HG03097 (cell line): ENCODE data around the gene PACRG.

Experiments
- ATAC-seq: cut with Tn5 transposase; IDR thresholded peaks from one replicate; pipeline ENCODE4 v1.9.1; 2021; ENCODE audit not compliant: unreplicated experiment, low FRiP score

The PACRG gene

DNA sequence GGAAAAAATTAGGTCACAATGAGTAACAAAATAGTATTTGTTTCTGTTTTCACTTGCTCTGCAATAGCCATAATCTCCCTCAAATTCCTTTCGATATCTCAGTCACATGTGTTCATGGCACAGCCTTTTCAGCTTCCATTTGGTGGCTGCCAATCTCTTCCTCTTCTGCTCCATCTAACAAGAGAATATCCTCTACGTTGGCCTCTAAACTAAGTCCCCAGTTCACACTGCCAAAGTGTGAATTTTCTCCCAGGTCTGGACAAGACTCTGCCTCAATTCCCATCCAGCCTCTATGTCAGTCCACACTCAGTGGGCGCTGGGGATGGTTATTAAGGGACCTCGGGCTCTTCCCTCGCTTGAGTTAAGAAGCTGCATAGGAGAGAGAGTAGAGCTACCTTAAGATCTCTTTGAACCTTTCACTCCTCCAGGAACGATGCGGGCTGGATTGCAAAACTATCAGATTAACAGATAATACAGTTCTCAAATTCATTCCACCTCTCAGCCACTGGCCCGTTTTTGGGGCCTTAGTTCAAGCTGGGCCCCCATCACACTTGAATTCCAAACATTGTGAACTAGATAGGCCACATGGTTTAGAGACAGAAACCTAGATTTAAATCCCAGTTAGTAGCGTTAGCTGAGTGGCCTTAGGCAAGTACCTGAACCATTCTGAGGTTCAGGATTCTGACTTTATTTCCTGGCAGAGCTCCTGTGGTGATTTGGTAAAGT, 436.6 kb downstream of the PACRG start:
- ATAC-seq = no peak

DNA sequence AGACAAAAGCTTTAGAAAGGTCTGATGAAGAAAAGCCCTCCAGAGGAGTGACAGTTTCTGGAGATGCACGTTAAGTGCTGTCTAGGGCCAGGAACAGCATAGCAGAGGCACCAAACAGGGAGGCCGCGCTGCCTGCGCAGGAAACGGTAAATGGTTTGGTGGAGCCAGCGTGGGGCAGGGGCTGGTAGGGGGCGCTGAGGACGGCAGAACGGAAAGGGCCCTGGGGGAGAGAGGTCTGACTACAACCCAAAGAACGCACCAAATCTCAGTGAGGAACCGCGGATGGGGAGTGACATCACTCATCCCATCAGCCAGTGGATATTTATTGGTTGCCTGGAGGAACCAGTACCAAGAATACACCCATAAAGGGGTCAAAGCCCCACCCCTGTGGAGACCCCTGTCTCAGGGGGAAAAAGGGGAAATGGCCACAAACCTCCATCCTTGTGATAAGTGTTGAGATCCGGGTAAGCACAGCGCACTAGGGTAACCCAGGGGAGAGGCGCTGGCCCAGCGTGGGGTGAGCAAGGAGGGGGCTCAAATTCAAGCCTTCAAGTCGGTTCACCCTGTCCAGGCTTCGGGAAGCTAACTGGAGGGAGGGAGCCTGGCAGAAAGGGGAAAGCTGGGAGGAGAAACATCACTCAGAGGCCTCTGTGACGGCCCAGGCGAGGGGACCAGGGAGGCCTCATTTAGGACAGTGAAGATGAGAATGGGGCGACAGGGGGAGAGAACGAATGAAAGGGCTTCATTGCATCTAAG, 437.6 kb downstream of the PACRG start:
- no peak for ATAC-seq

DNA sequence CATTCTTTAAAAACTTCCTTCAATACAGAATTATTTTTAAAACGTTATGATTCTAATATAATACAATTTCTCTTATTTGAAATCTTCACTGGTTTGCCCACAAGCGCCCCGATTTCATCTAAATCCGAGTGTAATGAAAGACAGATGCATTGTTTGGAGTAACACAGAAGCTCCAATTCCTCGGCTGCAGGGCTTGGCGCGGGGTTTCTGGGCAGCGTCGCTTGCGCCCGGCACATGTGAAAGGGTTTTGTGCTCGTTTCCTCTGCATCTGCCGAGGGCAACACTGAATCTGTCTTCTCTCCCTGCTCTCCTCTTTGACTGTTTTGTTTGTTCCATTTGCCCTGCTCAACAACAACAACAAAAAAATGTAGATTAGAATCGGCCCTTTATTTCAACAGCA, 438.1 kb downstream of the PACRG start:
- ATAC-seq = no peak

- no peak for ATAC-seq
These were observed 438.7 kb downstream of the PACRG start for GRCh38 chr6:163166507-163166906.

DNA sequence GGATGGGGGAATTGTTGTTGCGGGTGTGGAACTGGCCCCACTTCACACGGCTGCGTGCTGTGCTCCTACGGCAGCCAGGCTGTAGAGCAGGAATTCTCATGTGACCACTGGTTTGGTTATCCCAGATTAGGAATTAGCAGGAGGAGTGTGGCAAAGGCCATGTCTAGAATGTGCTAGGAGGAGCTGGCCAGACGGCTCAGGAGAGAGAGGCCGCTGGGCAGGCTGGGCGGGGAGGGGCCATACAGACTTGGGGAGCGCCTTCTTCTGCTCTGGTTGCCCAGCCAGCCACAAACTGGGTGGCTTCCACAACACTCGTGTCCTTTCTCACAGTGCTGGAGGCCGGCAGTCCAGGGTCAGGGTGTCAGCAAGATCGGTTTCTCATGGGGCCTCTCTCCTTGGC, 441.7 kb downstream of the PACRG start:
- no peak for ATAC-seq

- ATAC-seq = no peak
These were observed 442.6 kb downstream of the PACRG start for GRCh38 chr6:163170294-163170883.

- ATAC-seq = no peak
These were observed 446.0 kb downstream of the PACRG start for GRCh38 chr6:163173741-163174140.

GRCh38 chr6:163175301-163175700, 447.5 kb downstream of the PACRG start:
- no peak for ATAC-seq

DNA sequence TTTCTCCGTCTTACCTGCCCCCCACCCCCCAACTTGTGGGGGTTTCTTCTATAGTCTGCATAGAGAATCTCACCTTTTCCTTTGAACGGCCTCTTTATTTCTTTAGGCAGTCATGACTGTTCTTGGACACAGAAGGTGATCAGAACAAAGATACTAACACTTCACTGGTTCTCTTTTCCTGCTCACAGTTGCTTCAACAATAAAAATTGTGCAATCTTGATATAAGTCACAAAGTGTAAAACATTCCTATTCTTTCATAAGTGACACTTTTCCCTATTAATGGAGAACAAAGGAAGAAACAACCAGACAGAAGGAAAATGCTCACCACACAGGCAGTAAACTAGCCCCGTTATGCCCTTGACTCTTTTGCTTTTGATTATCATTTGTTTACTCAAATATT, 448.3 kb downstream of the PACRG start:
- no peak for ATAC-seq

- ATAC-seq = no peak
These were observed 449.2 kb downstream of the PACRG start for GRCh38 chr6:163177007-163177406.

DNA sequence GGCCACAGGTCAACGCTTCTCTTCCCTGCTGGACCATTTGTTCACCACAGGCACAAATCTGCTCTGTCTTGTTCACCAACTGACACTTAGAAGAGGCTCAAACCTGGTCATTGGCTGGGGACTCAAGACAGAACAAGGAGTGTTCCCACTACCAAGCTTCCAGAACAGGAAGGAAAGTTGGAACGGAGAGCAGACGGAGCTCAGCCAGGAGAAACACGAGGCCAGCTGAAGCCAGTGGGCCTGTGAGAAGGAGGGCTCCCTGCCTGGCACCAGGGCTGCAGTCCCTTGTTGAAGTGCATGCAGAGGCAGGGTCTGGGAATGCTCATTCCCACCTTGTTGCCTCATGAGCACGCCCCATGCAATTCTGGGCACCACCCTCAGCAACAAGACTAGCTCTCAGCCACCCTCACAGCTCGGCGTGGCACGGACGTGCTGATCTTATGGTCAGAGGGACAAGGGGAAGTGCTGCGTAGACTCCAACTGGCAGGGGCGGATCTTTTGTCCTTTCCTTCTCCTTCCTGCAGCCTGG, 450.2 kb downstream of the PACRG start:
- no peak for ATAC-seq

GRCh38 chr6:163179061-163179460, 451.3 kb downstream of the PACRG start:
- ATAC-seq = no peak

DNA sequence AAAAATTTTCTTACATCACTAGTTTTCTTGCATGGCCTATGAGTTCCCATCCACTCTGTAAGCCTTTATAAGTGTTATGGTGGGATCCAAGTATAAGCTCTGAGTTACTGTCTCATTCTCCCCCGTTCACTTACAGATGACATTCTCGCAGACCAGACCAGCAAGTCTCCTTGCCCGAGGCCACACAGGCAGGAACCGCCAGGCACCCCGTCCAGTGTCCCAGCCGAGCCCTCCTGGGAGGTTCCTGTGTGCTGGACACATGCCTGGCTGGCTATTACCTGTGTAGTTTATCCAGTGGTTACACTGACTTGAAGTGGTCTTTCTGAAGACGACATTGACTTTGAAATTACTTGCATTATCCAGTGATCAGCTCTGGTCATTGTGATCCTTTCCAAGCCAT, 451.9 kb downstream of the PACRG start:
- no peak for ATAC-seq

- no peak for ATAC-seq
These were observed 453.2 kb downstream of the PACRG start for GRCh38 chr6:163180874-163181541.

DNA sequence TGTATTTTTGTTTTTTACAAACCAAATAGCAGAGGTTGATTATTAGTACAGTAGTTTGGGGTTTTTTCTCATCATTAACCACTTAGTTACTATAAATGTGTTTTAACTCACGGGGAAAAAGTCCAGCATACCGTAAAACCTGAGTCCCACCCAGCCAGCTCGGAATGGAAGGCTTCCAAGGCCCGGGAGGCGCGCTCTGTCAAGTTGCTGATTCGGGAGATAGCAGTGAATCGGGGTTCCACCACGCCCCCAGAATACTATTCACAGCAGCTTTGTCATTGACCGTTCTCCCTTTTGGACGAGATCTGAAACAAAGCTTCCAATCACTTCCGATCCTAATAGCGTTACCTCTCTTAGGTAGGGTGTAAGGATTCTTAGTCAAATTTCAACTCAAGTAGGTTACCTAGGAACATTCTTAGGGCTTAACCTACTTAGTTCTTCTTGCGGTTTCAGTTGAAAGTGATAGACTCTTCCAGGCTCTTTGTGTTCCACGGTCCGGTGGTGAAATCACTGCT, 453.9 kb downstream of the PACRG start:
- ATAC-seq = no peak

DNA sequence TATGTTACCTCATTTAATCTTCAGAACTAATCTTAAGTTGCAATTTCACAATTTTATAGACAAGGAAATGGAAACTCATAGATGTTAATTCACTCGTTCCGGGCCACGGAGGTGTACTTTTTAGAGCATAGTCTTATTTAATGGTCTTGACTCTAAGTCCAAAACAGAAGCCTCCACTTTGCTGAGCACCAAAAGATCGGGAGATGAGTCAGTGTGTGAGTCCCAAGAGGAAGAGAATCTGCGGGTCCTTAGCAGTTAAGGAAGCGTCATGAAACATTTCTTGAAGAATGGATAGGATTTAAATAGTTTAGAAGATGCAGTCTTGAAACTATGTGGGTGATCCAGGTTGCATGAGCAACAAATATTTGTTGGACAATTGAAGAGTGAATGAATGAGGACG, 454.9 kb downstream of the PACRG start:
- no peak for ATAC-seq

DNA sequence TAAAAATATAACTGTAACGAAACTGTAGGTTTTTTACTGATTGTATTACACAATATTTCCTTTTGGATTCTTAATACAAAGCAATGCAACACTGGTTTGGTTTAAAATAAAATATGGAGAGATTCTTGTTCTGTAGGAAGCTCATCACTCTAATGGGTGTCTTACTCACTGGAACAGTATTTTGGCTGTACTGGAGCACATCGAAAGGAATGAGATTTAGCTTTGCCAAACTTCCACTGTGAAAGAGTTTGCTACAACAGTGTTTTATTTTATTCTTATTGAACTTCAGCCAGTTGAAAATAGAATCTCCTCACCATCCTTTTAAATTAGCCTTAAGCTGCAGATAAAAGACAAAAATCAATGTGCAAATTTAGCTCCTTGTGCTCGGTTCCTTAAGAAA, 456.0 kb downstream of the PACRG start:
- ATAC-seq = no peak

- no peak for ATAC-seq
These were observed 458.0 kb downstream of the PACRG start for GRCh38 chr6:163185744-163186143.

- ATAC-seq = no peak
These were observed 458.8 kb downstream of the PACRG start for GRCh38 chr6:163186527-163186926.

GRCh38 chr6:163187201-163187600, 459.4 kb downstream of the PACRG start:
- no peak for ATAC-seq

DNA sequence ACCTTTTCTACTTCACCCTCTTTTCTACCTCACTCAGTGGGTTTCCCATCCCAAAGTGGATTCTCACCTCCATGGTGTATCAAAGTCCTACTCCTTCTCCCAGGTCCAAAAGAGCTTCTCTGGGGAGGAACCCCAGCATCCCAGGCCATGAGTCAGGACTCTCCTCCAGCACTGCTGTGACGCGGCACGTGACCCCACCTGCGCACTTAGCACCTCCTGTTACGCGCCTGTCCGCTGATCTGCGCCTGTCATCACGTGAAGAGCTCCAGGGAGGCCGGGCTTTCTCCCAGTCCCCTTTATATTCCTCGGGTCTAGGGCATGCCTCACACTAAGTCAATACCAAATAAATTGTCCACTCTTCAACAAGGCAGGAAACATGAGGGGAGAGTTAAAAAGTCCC, 459.8 kb downstream of the PACRG start:
- ATAC-seq = no peak
